Colonic mucosa (tissue), 4 donors: Measurements from ENCODE around the gene CDC42EP2. TPM values are rescaled to one million over a fixed set of nuclear protein-coding genes. Genes with fewer than 3 reads are reported as not detected.

Experiments used
- DNase-seq: peaks from one replicate; pipeline ENCODE4 v3.0.0-alpha.2; 2020
- H3K27ac ChIP-seq: fragments of 200-600 bp; one replicate; pipeline ENCODE4 v1.8.0; 2021
- H3K27me3 ChIP-seq: fragments of 200-600 bp; one replicate; pipeline ENCODE4 v1.8.0; 2021
- H3K36me3 ChIP-seq: fragments of 200-600 bp; one replicate; pipeline ENCODE4 v1.8.0; 2021
- H3K4me1 ChIP-seq: fragments of 200-600 bp; one replicate; pipeline ENCODE4 v1.8.0; 2021; ENCODE audit warnings: mild to moderate bottlenecking
- H3K4me3 ChIP-seq: fragments of 200-600 bp; one replicate; pipeline ENCODE4 v1.8.0; 2021
- H3K9ac ChIP-seq, 2 donors: one replicate each; pipeline ENCODE4 v1.7.0; 2013; ENCODE audit warnings: control low read depth in 2 of 2, low read depth in 2 of 2, low read length in 2 of 2
- H3K9me3 ChIP-seq: fragments of 200-600 bp; one replicate; pipeline ENCODE4 v1.8.0; 2021
- intact Hi-C: fragments of 100-400 bp; cut with DNase I; formaldehyde crosslinking; loops from one replicate; pipeline ENCODE4 v1.14.1; 2022
- total RNA-seq, 2 donors: library from RNA; stranded (reverse); fragmentation: NEBNext Ultra II Directional in 1 of 2; extraction: Animal tissue kit (Norgen Biotek cat#: 25700) in 1 of 2; gene quantifications; one replicate each; pipeline ENCODE4 v1.2.1, GENCODE V29; 2021
- TF ChIP-seq, protein P1 (sequence below): fragments of 200-600 bp; IDR thresholded peaks from one replicate; pipeline ENCODE4 v1.8.0; 2022; ENCODE audit warnings: antibody characterized with exemption, mild to moderate bottlenecking
- donor health status: healthy.
- donor health status: DM: no; HTN: no; CAD: no.
- donor health status: DM: no; HTN: no; CAD: no.

Gene CDC42EP2
- total RNA-seq, 2 donors from 2014 or later: 7.8 to 28.3 TPM

DNA sequence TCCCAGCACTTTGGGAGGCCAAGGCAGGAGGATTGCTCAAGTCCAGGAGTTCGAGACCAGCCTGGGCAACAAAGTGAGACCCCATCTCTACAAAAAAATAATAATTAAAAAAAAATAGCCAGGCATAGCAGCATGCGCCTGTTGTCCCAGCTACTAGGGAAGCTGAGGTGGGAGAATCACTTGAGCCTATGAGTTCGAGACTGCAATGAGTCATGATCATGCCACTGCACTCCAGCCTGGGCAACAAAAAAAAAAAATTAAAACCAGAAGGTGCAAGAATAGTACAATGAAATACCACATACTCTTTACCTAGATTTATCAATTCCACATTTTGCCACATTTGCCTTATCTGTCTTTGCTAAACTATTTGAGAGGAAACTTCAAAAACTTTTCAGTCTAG, 27.2 kb downstream of the CDC42EP2 start:
- no peaks in the 10 kb centered on the region for H3K9me3 ChIP-seq
- H3K4me3 ChIP-seq: no peak overlapping the region
- no peak overlapping the region for H3K9ac ChIP-seq
- no peaks in the 10 kb centered on the region for H3K4me1 ChIP-seq
- H3K27me3 ChIP-seq: no peaks in the 10 kb centered on the region
- TF ChIP-seq, protein P1, sequence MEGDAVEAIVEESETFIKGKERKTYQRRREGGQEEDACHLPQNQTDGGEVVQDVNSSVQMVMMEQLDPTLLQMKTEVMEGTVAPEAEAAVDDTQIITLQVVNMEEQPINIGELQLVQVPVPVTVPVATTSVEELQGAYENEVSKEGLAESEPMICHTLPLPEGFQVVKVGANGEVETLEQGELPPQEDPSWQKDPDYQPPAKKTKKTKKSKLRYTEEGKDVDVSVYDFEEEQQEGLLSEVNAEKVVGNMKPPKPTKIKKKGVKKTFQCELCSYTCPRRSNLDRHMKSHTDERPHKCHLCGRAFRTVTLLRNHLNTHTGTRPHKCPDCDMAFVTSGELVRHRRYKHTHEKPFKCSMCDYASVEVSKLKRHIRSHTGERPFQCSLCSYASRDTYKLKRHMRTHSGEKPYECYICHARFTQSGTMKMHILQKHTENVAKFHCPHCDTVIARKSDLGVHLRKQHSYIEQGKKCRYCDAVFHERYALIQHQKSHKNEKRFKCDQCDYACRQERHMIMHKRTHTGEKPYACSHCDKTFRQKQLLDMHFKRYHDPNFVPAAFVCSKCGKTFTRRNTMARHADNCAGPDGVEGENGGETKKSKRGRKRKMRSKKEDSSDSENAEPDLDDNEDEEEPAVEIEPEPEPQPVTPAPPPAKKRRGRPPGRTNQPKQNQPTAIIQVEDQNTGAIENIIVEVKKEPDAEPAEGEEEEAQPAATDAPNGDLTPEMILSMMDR: no peak
- no peak overlapping the region for H3K27ac ChIP-seq
- DNase-seq: no peak
- peaks cover 34% of the 10 kb centered on the region for H3K36me3 ChIP-seq
- intact Hi-C loops: no loop called here

DNA sequence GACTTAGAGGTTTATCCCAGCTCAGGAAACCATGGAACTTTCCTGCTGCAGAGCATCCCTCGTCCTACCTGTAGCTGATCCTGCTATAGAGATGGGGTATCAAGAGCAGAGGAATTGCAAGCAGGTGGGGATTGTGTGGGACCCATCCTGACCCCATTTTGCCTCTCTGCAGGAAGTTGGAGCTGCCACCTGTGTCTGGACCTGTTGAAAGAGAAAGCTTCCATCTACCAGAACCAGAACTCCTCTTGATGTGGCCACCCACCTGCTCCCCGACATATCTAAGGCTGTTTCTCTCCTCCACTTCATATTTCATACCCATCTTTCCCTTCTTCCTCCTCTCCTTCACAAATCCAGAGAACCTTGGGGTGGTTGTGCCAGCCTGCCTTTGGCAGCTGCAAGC, 36.8 kb downstream of the CDC42EP2 start:
- intact Hi-C loops: no loop called here
- TF ChIP-seq, protein P1: no peak
- Histone ChIP-seq H3K4me1 (no peaks in the 10 kb centered on the region), H3K27ac (no peak overlapping the region), H3K9me3 (no peaks in the 10 kb centered on the region), H3K27me3 (no peaks in the 10 kb centered on the region), H3K36me3 (peaks cover 27% of the 10 kb centered on the region), H3K9ac (no peak overlapping the region), H3K4me3 (no peak overlapping the region)
- DNase-seq: no peak

DNA sequence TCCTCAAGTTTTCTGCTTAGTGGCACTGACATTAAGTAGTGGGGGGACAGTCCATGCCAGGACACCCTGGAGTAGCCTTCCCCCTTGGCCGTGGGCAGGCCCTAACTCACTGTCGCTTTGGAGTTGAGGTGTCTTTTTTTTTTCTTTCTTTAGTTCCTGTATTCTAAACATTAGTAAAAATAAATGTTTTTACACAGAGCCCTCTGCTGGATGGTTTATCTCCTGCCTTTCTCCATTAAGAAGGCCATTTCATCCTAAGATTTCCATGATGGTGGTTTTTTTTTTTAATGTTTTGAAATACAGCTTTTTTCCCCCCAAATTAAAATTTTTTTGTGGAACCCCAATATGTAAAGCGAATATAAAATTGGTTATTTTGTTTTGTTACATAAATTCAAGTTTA, 38.1 kb downstream of the CDC42EP2 start:
- intact Hi-C loops: no loop called here
- Histone ChIP-seq H3K36me3 (peaks cover 27% of the 10 kb centered on the region), H3K4me1 (no peaks in the 10 kb centered on the region), H3K9ac (no peak overlapping the region), H3K4me3 (no peak overlapping the region), H3K27me3 (no peaks in the 10 kb centered on the region), H3K27ac (no peak overlapping the region), H3K9me3 (no peaks in the 10 kb centered on the region)
- TF ChIP-seq, protein P1: peak; percentile 14
- no peak for DNase-seq

DNA sequence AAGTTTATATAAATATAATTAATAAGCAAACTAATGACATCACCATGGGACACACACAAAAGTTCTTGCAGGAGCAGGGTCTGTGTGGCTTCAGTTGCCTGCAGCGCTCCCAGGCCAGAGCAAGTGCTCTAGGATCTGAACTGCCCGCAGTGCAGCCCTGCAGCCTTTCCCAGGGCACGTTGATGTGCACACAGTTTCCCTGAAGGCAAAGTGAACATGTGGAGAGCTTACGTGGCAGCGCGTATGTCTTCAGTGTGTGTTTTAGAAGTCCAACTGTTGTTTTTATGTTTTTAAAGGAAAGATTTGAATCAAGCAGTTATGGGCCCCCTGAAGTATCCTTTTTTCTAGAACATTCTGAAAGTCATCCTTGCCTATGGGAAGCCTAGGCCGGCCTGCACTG, 38.7 kb downstream of the CDC42EP2 start:
- Histone ChIP-seq H3K9me3 (no peaks in the 10 kb centered on the region), H3K4me3 (no peak overlapping the region), H3K4me1 (no peaks in the 10 kb centered on the region), H3K27ac (no peak overlapping the region), H3K36me3 (peaks cover 27% of the 10 kb centered on the region), H3K27me3 (no peaks in the 10 kb centered on the region), H3K9ac (no peak overlapping the region)
- TF ChIP-seq, protein P1: no peak
- no peak for DNase-seq
- intact Hi-C loops: no loop called here

DNA sequence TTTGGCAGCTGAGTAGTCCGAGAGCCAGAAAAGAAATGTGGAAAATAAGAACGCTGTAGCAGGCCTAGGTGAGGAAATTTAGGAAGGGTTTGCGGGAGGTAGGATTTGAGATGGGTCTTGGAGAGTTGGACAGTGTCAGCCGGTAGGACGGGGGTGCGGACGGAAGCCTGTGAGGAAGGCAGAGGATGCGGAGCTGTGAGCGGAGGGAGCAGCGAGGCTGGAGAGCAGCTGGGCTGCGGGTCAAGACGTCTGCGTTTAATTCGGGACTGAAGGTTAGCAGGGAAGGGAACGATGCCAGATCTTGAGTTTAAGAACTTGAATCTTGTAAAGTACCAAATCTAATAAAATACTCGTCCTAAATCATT, 39.2 kb downstream of the CDC42EP2 start:
- Histone ChIP-seq H3K9ac (peak overlapping the region in 1 of 2 donors; percentile 77), H3K27me3 (no peaks in the 10 kb centered on the region), H3K9me3 (no peaks in the 10 kb centered on the region), H3K4me1 (no peaks in the 10 kb centered on the region), H3K27ac (peak overlapping the region; percentile 56), H3K4me3 (peak overlapping the region; percentile 77), H3K36me3 (peaks cover 22% of the 10 kb centered on the region)
- no peak for DNase-seq
- intact Hi-C loops: no loop called here
- TF ChIP-seq, protein P1: no peak
